GM19099 (cell line): ENCODE data around the gene NES.

Experiments used
- POLR2A ChIP-seq: IDR thresholded peaks from 3 replicates; pipeline ENCODE4 v1.6.1; 2011; ENCODE audit warnings: low read depth; ENCODE audit not compliant: insufficient read length; ENCODE audit errors: extremely low read depth

NES gene

DNA sequence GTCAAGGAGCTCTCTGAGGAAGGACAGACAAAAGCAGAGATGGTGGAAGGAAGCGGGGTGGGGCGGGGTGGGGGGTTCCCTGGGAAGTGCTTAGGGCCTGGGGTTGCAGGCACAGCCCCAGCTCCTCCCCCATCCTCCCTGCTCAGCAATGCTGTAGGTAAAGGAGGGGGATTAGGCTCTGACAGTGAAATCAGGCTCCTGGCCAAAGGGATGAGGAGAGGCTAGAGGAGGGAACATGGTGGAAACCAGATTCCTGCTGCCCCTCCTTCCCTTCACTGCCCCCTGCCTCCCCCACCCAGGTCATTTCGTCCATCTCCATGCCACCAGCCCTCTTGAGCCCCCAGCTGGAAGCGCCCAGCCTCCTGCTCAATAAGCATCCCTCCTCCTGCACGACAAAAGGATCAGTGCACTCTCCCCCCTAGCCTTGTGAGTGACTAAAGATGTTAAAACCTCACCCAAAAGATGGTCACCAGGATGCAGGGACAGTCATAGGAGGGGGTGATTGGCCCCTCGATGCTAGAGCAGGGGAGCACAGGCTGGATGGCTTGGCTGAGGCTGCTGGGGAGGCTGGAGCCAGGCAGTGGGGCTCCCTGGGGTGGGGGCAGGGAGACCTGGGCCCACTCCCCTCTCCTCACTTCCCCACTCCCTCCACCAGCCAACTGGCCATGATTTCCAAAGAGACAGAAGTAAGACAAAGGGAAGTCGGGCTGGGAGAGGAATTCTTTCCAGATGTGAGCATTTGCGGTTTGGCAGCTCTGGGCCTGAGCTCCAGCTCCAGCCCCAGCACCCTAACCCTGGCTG lies 30.4 kb upstream of the NES start:
- TF ChIP-seq POLR2A, result no peak

DNA sequence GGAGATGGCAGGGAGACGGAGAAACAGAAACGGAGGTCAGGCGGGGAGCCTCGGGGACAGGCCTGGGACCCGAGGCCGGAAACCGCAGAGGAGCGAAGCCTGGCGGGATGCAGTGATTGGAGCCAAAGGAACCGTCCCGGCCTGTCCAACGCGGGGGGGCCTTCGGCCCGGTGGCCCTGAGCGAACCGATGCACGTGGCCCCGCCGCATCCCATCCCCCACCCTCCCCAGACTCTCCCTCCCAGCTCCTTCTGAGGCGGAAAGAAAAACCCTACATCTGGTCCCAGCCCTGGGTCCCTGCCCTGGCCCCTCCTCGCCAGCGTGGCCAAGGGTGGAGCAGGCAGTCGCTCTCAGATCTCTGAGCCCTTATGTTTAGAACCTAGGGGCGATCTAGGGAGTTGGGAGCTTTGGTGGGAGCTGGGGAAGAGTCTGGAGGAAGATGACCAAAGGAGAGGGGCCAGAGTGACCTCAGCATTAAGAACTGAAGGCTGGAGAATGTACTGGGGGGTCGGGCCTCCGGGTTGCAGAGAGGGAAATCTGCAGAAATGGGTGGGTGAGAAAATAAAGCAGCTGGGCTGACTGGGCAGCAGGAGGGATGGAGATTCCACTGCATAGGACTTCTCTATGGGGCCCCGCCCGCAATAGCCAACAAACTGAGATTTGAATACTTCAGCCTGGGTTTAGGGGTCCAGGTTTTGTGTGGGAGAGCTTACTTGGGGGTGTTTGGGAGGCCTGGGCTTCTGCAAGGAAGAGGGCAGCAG lies 29.6 kb upstream of the NES start:
- TF ChIP-seq POLR2A, result no peak

DNA sequence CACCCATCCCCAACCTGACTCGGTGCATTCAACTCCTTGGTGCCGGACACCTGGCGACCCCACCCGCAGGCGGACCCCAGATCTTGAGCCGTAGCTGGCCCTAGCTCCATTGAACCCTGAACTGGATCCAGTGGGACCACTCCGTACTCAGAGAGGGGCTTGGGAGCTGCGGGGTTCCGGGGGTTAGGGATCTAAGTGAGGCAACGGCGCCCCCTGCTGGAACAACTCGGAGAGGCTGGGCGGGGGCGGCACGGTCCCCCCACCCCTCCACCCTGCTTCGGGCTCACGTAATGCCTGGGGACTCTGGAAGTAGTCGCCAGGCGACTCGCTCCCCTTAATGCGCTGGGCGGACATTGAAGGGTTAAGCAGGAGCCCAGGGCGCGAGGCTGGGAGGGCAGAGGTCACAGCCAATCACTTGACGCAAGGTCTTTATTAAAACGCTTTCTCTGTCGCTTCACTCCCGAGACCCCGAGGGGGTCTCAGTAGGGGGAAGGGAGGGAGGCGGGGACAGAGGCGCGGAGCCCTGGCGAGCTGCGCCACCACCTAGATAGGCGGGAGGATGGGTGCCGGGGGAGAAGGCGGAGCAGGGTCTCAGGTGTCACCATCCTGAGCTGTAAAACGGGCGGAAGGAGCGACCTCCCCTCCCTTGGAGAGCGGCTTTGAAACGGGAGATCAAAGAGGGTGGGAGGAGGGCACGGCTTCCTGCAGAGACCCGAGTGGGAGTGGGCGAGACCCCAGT lies 28.9 kb upstream of the NES start:
- TF ChIP-seq POLR2A, result no peak

DNA sequence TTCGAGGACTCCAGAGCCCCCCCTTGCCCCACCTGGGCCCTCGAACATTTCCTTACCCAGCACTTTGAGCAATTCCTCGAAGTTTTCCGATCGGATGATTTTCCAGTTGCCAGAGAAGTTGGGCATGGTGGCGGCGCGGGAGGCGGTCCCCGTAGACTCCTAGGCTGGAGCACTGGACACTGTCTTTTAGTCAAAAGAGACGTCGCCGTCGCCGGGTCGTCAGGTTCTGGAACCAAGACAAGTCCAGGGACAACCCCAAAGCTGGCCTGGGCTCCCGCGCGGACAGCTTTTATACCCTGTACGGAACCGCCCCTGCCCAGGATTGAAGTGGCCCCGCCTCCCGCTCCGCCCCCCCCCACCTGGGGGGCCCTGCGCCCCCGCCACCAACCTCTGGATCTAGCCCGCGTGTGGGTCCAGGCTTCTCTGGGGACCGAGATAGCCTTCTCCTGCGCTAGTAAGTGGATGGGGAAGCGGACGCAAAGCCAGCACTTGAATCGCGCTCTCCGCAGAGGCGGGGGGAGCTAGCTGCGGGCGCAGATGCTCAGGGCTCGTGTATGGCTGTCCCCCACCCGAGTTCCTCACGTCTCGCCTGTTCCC lies 28.2 kb upstream of the NES start, which contains the start of gene CRABP2:
TSS of gene CRABP2 (minus strand) at position 263 of the 597 bp plus-strand sequence. CDS start at position 126, 137 bp downstream.
- no peak for TF ChIP-seq POLR2A

DNA sequence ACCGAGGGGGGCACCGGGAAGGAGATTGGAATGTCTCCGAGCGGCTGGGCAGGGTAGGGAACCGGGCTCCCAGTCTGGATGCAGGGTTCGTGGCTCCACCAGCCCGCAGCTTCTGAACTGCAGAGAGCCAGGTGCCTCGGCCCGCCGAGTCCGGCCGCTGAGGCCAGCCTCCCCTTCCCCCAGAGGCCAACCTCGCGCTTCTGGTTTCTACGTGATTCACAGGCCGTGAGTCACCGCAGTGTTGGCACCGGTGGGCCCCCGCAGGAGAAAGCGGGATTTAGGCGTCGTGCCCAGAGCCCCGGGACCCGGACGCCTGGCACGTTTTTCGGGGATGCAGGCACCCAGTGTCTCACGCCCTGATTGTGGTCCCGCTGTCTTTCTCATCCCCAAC lies 27.7 kb upstream of the NES start:
- TF ChIP-seq POLR2A, result no peak

DNA sequence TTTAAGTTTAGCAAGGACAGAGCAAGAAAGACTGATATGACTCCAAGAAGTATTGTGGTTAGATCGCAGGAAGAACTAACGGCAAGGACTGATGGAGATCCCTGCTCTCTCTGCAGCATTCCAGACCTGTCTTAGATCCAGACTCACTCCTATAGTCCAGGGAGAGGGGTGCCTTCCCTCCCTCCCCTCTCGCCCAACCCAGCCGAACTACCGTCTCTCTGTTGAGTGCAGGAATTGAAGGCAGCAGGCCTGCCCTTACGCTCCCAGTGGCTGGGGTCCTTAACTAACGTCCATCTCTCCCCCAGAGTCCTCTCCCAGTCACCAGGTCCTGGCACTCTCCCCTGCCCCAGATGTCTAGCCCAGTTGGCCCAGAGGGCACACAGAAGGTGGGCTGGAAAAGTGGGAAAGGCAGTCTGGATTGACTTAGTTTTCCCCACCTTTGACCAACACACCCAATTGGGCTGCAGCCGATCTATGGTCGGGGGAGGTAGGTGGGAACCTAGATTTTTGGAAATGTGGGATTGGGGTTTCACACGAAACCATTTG lies 27.0 kb upstream of the NES start:
- no peak for TF ChIP-seq POLR2A

DNA sequence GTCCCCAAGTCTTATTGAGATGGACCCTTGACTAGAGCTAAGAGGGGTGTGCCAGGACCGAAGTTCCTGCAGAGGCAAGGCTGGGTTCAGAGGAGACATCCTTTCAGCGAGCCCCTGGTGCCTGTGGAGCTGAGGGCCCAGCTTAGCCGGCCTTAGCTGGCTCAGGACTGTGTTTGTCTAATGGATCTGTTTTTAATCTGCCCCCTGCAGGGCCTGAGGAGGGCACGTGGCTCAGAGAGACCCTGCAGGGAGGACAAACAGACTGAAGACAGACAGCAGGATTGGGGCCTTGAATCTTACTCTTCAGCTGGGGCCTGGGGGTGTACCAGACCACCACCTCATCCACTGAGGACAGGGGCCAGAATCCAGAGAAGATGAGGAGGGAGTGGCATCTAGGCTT lies 26.5 kb upstream of the NES start:
- no peak for TF ChIP-seq POLR2A

DNA sequence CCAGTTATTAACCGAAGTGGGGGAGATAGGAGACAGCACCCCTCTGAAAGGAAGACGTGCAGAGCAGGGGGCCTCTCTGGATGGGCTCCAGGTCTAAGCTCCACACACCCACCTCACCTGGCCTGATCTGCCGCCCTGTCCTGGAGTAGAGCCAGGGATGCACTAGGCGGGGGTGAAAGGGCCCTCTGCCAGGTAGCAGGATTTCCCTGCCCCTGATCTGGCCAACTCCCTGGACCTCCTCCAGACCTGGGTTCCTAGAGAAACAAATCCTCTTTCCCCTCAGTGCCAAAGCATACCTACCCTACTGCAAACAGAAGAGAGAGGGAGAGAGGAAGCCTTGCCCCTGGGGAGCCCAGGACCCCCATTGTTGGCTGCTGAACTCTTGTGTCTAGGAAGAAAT lies 26.1 kb upstream of the NES start:
- TF ChIP-seq POLR2A, result no peak

DNA sequence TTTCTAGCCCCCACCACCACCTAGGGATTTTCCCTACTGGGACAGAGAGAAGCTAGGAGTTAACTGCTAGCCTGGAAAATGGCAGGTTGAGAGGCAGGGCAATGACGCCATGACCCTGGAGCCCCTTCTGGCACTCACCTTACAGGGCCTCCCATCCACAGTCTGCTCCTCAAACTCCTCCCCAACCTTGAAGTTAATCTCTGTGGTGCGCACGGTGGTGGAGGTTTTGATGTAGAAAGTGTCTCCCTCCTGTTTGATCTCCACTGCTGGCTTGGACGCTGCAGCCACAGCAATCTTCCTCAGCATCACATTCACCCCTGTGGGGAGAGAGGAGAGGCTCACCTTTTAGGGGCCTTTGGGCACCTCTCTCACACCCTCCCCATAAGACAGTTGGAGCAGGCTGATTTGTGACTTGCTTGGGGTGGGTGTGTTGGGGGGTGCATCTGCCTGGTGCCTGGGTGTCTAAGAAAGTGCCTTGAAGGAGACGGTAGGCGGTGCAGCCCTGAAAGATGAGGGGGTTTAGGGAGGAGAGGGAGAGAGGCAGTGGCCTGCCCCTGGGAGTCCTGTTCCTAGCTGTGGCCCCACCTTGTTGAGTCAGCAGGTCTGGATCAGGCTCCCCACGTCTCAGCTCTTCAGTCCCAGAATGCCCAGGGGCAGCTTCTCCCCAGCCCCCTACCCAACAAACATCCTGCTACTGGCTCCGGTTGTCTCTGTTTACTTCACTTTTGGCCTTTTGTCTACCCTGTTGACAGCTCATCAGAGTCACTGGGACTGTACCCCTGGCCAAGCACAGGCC lies 23.7 kb upstream of the NES start:
- TF ChIP-seq POLR2A, result no peak

DNA sequence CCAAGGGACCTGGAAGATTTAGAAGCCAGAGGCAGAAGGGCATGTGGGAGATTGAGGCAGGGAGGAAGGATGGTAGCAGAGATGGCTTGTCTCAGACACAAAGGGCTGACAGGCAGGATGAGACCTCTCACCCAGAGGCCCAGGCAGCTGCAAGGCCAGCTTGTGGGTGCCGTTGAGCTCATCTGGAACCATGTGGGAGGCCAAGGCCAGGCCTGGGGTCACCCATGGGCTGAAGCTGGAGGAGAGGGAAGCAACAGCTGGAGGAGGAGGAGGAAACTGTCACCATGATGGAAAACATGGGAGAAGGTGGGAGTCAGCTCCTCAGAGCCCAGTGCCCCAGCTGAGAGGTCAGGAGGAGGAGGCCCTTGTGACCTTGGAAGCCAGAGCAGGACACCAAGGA lies 21.8 kb upstream of the NES start:
- TF ChIP-seq POLR2A, result no peak

DNA sequence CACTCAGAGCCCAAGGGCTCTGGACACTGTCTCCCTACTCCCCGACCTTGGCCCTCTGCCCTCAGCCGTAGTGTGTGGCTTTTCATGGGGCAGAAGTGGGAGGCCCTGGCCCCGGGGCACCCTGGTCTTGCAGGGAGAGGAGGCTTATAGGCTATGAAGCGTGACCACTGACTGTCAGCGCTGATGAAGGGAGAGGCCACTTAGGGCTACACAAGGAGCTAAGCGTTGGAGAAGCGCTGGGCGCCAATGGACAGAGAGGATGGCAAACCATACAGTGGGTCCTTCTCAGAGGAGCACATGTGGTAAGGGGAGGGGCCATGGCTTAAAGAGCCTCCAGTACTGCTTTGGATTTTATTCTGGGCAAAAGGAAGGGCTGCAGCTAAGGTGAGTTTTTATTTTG lies 20.3 kb upstream of the NES start:
- TF ChIP-seq POLR2A, result no peak

DNA sequence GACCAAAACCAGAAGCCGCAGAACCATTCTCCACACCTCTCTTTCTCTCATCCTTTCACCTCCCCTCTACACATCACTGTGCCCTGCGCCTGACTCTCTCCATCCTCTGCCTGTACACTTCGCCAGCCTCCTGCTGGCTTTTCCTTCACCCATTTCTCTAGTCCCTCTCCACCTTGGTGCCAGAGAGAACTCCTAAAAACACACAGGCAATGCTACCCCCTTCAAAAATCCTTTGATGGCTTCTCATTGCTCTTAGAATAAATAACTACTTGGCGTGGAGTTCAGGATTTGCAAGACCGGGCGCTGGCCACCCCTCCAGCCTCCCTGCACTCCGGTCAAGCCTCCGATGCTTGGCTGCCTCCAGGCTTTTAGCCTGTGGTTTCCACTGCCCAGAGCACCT lies 19.5 kb upstream of the NES start:
- no peak for TF ChIP-seq POLR2A

DNA sequence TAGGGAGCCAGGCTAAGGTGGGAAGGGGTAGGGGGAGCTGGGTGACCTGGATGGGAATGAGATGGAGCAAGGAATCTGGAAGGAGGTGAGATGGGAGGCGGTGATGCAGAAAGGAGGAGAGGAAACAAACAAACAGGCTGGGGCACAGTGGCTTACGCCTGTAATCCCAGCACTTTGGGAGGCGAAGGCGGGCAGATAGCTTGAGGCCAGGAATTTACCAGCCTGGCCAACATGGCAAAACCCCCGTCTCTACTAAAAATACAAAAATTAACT lies 17.4 kb upstream of the NES start:
- no peak for TF ChIP-seq POLR2A
